ENCODE data around the gene PPARG.

GRCh38 chr3:12465836-12466225, 177.0 kb downstream of the PPARG start:
- TF ChIP-seq, protein P1, sequence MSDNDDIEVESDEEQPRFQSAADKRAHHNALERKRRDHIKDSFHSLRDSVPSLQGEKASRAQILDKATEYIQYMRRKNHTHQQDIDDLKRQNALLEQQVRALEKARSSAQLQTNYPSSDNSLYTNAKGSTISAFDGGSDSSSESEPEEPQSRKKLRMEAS (IDR thresholded peaks at IDR 0.05): no peak
- TF ChIP-seq RCOR1 (IDR thresholded peaks at IDR 0.05; ENCODE audit: low read depth, low read length) (no peak), CHD2 (IDR thresholded peaks at IDR 0.05; ENCODE audit: low read length, partially characterized antibody) (no peak), USF2 (IDR thresholded peaks at IDR 0.05) (no peak), MAZ (IDR thresholded peaks at IDR 0.05; ENCODE audit: borderline replicate concordance, low read depth, low read length) (no peak), EP300 (IDR thresholded peaks at IDR 0.05) (no peak), ZC3H11A (IDR thresholded peaks at IDR 0.05) (no peak), RAD21 (conservative IDR thresholded peaks at IDR 0.05 in 1 of 2, IDR thresholded peaks at IDR 0.05 in 1 of 2) (no peak), REST (IDR thresholded peaks at IDR 0.05) (no peak), CTCF (IDR thresholded peaks at IDR 0.05) (no peak), SMC3 (IDR thresholded peaks at IDR 0.05) (no peak), POLR2A (IDR thresholded peaks at IDR 0.05; ENCODE audit: low read length) (no peak), KDM1A (IDR thresholded peaks at IDR 0.05; ENCODE audit: low read depth) (no peak), MAFK (IDR thresholded peaks at IDR 0.05; ENCODE audit: partially characterized antibody) (no peak)
